Left renal cortex interstitium (tissue), 4 donors: ENCODE measurements around the gene THOC3. TPM values are rescaled to one million over a fixed set of nuclear protein-coding genes. Genes with fewer than 3 reads are reported as not detected.
"Not testable (repeated sequence)": the region's sequence is repeated elsewhere in the genome, so short reads cannot be mapped to it uniquely, and the experiment has no call there.

Experiments used
- DNase-seq, 4 donors: peaks; one replicate each; pipeline ENCODE4 v3.0.0-alpha.2; 2013; ENCODE audit warnings: low read depth in 4 of 4, low spot score in 2 of 4, missing footprints in 1 of 4
- polyA plus RNA-seq, 4 donors: library from polyadenylated mRNA; unstranded; fragments of 120-200 nt; gene quantifications; one replicate each; pipeline ENCODE4 v1.2.1, GENCODE V29; 2013; ENCODE audit not compliant: insufficient read length in 4 of 4

Gene THOC3
- polyA plus RNA-seq, 4 donors: 48.9 to 103 (median 59.7) TPM

DNA sequence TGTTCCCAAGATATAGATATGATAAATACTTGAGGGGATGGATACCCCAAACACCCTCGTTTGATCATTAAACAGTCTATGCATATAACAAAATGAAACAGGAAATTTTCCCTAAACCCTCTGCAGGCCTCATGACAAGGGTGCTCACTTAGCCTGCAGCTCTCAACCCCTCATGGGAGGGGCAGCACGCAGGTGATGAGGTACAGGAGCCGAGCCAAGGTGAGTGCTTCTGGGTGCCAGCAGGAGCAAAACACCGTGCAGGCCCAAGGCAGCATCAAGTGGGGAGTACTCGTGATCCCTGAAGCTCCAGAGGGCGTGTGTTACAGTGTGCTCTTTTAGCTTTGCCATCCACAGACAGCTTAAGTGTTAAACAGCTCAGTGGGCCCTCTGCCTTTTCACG, 24.9 kb downstream of the THOC3 start:
- DNase-seq: not testable (repeated sequence)

DNA sequence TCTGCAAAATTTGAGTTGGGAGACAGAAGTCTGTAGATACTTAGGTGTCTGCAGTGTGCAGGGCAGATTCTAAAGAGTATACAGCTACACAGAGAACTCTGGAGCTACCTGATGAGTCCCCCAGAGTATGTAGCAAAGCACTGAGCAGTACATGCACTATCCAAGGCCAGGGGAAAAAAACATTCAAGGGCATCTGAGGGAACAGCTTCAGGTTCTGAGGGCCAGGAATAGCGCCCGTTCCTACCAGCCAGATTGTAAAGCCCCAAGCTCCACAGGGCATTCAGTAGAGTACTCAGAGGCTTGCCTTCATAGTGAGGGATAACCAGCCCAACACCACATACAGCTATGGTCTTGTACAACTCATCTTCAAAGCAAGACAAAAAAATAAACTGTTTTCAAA, 27.5 kb downstream of the THOC3 start:
- DNase-seq: not testable (repeated sequence)

DNA sequence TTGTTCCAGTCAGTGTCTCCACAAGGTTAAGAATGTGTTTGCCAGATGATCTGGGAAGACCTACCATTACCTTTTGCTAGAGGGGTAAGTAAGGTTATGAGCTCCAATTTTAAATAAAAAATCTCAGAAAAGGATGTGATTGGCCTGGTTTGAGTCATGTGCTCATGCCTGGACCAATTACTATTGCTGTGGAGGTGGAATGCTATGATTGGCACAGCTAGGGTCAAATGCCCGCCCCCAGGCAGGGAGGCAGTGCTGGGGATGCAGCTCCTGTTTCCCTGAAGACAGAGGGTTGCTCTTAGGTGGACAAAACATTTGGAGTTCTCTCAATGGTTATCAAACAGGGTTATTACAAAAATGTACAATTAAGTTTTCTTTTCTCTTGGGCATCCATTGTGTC, 29.6 kb downstream of the THOC3 start:
- DNase-seq: not testable (repeated sequence)

DNA sequence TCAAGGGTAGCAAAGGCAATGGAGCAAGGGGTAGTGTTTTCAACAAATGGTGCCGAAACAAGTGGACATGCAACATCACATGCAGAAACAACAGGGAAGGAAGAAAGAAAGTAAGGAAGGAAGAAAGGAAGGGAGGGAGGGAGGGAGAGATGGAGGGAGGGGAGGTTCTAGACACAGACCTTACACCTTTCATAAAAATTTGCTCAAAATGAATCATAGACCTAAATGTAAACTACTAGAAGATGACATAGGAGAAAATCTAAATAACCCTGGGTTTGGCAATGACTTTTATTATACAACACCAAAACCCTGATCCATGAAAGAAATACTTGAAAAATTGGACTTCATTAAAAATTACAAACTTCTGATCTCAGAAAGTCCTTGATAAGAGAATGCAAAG, 39.4 kb downstream of the THOC3 start:
- not testable (repeated sequence) for DNase-seq

DNA sequence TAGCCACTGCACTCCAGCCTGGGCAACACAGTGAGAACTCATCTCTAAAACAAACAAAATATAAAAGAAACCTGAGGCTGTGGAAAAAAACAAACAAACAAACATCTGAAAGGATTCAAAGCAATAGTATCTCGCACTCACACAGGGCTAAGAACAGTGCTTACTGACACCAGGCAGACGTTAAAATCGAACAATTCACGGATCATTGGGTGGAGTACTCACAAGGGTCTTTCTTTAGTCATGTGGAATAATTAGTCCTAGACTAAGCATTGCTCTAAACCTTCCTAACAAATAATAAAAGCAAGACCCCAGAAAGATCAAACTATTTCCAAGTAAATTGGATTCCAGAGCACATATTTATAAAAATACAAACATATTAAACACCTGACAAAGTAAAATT, 43.0 kb downstream of the THOC3 start:
- not testable (repeated sequence) for DNase-seq

DNA sequence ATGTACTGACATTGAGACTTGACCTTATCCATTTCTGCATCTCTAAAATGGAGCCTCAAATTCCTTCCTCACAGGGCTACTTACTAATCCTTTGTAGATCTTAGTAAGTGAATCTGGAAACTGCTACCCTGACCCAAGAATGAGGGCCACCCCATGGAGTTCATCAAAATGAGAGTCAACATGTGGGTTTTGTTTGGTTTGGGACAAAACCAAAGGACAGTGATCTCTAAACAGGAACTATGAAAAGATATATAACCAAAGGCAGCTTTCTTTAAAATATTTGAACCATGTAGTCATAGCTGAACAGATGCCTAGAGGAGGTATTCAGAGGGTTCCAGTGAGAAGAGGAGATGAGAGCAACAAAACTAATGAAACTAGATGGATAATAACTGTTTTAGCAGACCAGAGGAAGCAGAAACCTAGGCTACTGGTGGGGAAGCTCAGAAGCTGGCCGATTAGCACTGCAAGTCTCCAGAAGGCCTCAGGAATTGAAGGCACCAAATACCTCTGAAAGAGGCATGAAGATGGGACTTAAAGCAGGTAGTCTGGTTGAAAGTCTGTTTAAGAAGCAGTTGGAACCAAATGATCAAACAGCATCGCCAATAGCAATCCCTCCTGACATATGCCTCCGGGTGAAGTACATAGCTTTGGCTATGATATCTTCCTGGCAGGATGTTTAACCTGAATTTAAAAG, 45.8 kb downstream of the THOC3 start:
- DNase-seq: peak in 1 of 4 donors; percentile 10

DNA sequence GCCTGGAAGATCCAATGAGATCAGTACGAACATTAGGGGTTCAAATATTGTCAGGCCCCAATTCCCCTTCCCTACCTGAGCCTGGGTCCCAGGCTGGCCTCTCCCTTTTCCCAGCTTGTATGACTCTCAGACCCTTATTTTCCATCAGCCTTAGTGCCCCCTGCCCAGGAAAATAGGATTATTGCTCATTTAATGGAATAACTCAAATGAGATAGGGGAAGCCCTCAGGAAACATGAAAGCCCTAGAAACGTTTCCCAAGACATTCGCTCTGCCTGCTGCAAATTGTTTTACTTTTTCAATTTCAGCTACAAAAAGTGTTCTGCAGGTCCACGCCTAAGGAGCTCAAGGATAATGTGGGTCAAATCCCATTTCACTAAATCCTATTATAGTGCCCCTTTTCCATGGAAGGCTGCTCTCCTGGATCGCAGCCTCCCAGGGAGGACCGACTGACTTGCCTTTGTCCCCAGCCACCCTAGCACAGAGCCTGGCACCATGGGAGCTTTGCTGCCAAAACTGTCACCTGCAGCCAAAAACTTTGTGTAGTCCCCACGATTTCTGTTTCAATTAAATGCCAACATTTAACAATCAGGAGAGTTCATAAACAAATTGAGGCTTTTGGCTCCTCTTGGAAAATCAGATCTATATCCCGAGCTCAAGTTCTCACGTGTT, 46.9 kb downstream of the THOC3 start:
- DNase-seq: no peak

DNA sequence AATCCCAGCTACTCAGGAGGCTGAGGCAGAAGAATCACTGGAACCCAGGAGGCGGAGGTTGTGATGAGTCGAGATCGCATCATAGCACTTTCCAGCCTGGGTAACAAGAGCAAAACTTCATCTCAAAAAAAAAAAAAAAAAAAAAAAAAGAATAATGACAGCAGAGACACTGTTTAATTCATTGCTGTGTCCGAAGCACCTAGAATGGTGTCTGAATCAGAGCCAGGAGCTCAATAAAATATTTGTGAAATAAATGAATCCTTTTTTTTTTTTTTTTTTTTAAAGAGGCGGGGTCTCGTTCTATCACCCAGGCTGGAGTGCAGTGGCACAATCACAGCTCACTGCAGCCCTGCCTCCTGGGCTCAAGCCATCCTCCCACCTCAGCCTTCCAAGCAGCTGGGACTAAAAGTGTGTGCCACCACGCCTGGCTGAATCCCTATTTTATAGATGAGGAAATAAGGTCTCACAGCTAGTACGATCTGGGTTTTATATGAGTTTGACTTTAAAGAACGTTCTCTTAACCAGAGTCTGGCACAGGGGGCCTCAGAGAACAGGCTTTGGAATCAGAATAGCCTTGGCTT, 47.8 kb downstream of the THOC3 start:
- DNase-seq: no peak

DNA sequence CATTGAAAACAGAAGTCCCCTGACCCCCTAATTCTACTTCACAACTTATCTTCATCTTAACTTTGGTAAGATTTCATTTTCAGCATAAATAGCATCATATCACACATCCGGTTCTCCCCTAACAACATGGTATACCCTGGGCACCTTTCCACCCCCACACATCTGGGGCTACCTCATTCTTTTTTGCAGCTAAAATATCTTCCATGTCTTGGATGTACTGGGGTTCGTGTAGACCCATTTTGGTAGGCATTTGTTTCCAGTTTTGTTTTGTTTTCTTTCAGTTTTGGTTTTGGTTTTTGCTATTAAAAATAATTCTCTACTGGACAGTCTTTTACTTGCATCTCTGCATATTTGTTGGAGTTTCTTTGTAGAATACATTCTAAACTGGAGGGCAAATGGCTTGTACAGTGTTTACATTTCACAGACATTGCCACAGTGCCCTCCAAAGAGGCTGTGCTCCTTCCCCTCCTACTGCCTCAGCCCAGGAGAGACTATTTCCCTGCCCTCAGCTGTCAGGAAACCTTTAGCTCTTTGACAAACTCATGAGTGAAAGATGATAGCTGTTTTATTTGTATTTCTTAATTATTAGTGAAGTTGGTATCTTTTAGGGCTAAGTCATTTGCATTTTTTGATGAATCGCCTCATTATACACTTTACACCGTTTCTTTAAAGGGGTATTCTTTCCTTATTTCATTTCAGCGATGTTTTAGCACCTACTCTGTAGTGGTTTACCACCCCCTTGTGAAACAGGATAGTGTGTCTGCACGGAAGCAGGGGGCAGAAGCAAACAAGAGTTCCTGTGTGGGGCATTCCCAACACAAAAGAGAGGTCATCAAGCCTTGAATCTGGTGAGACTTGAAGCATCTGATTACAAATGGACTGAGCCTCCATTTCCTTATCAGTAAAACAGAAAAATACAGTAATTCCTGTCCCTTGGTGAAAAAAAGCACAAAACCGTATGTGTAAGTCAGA, 52.8 kb downstream of the THOC3 start:
- DNase-seq: not testable (repeated sequence)

DNA sequence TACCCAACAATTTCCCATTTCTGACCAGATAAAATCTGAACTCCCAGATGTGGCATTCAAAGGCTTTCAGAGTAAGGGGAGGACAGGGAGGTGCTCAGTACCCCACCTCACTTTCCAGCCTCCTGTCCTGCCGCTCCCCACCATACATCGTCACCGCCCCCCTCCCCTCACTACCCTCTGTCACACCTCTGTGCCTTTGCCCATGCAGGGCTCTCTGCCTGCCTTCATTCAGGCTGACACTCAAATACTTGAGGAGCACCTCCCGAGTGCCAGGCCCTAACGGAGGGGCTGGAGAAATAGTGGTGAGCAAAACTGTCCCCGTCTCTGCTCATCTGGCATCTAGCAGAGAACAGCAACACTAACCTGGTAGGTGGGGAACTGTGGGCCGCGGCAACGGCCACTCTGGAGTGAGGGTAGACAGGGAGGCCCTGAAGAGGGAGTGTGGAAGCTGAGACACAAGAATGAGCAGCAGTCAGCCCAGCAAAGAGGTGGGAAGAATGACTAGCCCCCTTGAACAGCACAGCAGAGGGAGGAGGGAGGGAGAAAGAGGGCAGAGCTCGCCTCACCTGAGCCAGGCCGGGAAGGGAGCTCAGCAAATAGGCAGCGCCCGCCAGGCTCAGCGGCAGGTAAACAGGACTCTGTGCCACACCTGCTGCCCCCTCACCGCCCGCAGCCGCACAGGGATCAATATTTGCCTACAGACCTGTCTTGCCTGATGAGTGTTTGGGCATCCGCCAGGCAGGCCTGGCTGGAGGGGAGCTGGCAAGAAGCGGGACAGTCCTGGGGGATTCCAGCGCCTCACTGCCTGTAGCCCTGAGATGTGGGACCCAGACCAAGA, 54.1 kb downstream of the THOC3 start:
- not testable (repeated sequence) for DNase-seq

DNA sequence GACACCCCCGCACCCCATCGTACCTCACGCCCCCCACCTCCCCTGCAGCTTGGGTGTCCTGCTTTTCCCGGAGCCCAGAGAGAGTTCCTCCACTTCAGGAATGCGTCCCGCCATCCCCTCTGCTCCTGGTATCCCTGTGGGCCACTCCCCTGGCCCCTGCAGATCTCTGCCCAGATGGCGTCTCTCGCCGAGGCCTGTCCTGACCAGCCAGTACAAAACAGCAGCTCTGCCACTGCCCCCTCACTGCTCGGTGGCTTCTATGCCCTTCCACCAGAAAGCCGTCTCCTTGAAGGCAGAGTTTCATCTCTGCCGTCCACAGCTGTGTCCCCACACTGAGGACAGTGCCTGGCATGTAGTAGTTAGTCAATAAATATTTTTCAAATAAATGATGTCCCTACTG, 58.0 kb downstream of the THOC3 start:
- peak in 1 of 4 donors; percentile 12 for DNase-seq

Other genes starting within 250 kb of the THOC3 start
- gene CPLX2, start 96.7 kb downstream of the THOC3 start, polyA plus RNA-seq: under 1 TPM in 2 of 4 donors, not detected in 2; 0.17 to 0.25 TPM